DMS79 treated with DMSO at 0.1 percent for 48 hours (cell line): ENCODE measurements around the gene FAM9A.
"Not testable (repeated sequence)": the region's sequence is repeated elsewhere in the genome, so short reads cannot be mapped to it uniquely, and the experiment has no call there.

Experiments
- DNase-seq: peaks from one replicate; lab custom pipeline; 2025; lab: John Stamatoyannopoulos, UW

Gene FAM9A

DNA sequence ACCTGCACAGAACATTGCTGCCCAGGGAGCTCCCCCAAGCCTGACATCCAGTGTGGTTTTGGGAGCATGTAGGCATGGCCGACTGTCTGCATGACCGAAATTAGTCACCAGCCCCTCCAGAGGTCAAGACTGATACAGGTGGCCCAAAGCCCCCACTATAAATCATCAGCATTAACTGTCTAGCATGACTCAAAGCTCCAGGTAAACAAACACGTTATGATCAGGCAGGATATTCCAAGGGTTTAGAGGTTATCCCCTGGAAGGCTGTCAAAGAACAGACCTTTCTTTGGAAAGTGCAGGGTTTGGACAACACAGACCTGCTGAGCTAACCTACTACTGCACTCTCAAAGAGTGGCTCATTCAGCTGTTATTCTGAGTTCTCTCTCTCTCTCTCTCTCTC, 2.1 kb upstream of the FAM9A start:
- DNase-seq = no peak

- DNase-seq = not testable (repeated sequence)
These were observed 832 bp downstream of the FAM9A start for GRCh38 chrX:8800351-8800750.

DNA sequence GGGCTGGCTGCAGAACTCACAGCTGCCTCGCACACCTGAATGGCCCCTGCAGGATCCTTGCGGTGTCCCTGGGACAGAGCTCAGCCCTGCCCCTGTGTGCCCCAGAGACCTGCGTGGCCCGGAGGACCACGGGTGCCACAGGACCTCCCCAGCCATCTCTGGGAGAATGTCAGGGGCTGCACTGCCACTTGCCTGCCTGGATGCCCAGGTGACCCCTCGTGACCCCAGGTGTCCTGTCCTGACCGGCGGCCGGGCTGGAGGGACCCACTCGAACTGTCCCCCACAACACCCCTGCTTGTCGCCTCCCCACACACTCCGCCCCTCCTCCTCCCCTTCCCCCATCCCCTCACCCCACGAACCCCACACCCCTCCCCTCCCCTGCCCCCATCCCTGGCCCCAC, 1.9 kb downstream of the FAM9A start:
- not testable (repeated sequence) for DNase-seq

DNA sequence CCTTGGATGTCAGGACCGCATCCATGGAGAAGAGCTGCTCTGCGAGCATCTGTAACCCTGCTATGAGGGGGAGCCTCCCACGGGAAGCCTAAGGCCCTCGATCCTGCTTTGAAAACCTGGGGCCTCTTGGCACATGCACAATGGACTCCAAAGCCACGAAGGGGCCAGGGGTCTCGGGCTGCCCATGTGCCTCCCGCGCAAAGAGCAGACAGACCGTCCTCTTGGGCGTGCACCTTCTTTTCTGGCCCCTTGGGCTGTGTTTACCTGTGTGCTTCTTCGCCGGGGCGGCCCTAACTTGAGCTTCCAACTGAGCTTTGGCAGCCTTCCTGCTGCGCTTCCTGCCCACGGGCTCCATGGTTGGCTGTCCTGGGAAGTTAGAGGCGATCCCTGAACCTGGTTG, 2.5 kb downstream of the FAM9A start:
- DNase-seq = not testable (repeated sequence)

- not testable (repeated sequence) for DNase-seq
These were observed 14.1 kb downstream of the FAM9A start for GRCh38 chrX:8787119-8787518.

- no peak for DNase-seq
These were observed 17.0 kb downstream of the FAM9A start for GRCh38 chrX:8784162-8784561.

DNA sequence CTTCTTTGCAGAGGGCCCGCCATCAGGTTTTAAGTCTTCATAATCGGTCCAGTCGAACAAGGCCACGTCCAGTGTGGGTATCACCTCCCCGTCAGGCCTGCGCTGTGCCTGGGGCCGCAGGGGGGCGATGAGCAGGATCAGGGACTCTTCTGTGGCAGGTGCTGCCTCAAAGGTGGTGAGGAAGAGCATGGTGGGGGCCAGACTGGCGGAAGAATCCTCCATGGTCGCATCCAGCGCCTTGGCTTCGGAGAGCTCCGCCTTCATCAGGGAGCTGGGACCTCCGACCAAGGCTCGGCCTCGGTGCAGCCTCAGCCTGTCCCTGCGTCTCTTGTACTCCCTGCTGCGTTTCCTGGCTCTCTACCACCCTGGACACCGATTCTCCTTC, 17.5 kb downstream of the FAM9A start:
- DNase-seq = no peak

DNA sequence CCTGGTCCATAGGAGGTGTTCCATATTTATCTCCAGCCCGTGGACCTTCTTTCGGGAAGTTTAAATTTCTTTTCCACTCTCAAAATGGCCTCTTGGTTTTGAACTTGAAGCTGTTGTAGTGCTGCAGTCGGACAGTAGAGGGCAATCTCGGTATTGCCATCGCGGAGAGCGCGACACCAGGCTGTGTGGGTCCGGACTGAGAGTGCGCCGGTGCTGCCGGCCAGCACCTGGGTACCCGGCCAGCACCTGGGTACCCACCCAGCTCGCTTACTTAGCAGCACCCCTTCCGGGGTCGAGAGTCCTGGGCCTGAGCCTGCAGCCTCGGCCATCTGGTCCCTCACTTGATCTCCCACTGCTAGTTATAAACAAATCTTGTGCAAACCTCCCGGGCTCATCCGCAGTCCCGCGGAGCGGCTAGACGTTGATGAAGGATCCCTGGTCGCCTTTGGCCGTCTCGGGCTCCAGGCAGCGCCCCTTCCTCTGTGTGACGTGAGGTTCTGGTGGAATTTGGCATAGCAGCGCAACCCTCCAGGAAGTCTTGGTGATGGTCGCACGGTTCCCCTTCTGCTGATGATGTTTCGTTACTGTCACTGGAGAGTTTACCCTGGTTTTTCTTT, 18.0 kb downstream of the FAM9A start:
- DNase-seq = no peak

GRCh38 chrX:8782595-8782994, 18.6 kb downstream of the FAM9A start:
- DNase-seq = no peak

GRCh38 chrX:8781921-8782320, 19.3 kb downstream of the FAM9A start:
- not testable (repeated sequence) for DNase-seq

DNA sequence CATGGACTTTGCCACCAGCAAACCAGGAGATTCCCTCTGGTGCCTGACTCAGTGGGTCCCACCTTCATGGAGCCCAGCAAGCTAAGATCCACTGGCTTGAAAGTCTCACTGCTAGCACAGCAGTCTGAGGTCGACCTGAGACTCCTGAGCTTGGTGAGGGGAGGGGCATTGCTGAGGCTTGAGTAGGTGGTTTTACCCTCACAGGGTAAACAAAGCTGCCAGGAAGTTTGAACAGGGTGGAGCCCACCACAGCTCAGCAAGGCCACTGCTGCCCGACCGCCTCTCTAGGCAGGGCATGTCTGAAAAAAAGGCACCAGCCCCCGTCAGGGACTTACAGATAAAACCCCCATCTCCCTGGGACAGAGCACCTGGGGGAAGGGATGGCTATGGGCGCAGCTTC, 28.1 kb downstream of the FAM9A start:
- no peak for DNase-seq

- no peak for DNase-seq
These were observed 41.2 kb downstream of the FAM9A start for GRCh38 chrX:8760021-8760420.

DNA sequence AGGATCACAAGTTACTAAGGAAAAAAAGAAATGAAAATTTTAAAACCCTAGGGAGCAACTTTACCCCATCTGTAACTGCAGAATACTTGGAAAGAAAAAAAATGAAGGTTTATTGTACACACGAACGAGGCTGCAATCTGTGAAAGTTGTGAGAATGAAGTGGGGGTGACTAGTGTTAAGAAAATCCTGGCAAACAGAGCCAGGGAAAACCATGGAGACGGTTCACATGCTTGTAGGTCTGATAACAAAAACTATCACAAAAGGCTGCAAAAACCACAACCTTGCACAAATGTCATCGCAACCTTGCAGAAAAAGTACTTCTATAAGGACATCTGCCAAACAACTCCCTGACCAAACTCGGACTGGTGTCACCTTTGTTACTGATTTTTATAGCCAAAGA, 42.5 kb downstream of the FAM9A start:
- not testable (repeated sequence) for DNase-seq

DNA sequence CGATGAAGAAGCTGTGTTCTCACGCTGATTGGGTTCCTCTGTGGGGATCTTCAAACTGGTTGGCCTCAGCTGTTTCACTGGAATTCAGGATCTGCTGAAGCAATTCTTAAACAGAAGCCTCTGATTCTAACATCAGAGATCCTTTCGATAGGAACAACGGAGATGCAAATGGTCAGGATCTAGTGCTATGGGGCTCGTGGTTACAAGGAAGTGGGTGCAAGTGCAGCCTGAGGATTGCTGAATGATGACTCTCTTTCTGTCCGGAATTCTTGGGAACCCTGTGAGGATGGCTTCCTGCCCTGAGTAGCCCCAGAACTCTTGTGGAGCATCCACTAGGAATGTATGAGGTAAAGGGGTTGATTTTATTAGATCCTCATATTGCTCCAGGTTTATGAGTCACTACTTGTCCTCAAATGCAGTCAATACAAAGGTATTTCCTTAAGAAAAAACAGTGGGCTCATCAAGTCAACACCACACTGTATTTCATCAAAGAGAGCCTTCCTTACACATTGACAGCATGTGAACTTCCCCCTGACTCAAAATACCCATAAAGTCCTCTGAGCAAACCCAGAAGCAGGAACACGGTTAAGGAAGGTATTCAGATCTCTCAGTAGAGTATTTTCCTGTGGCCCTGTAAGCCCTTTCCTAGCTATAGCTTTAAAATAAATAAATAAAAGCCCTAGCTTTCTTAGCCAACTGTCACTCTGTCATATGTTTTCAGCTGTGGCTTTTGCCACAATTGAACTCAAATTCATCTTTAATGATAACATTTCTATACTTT, 43.4 kb downstream of the FAM9A start:
- not testable (repeated sequence) for DNase-seq

DNA sequence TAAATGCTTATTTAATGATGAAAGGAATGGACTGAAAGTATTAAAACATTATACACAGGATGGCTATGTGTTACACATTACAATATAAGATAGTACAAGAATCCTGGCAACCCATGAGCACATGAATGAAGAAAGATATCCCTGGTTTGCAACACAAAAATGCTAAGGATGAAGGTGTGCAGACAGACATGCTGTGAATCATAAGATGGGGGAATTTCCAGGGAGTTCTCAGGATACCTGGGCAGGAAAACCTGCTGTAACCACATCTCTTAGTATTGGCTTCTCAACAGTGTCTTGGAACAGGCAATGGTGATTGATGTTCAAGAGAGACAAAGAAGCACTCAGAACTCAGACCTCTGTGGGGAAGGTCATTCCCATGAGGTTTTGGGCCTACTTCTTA, 45.4 kb downstream of the FAM9A start:
- no peak for DNase-seq

GRCh38 chrX:8755116-8755515, 46.1 kb downstream of the FAM9A start:
- DNase-seq = no peak

- no peak for DNase-seq
These were observed 51.5 kb downstream of the FAM9A start for GRCh38 chrX:8749697-8750096.

- no peak for DNase-seq
These were observed 52.3 kb downstream of the FAM9A start for GRCh38 chrX:8748855-8749254.

DNA sequence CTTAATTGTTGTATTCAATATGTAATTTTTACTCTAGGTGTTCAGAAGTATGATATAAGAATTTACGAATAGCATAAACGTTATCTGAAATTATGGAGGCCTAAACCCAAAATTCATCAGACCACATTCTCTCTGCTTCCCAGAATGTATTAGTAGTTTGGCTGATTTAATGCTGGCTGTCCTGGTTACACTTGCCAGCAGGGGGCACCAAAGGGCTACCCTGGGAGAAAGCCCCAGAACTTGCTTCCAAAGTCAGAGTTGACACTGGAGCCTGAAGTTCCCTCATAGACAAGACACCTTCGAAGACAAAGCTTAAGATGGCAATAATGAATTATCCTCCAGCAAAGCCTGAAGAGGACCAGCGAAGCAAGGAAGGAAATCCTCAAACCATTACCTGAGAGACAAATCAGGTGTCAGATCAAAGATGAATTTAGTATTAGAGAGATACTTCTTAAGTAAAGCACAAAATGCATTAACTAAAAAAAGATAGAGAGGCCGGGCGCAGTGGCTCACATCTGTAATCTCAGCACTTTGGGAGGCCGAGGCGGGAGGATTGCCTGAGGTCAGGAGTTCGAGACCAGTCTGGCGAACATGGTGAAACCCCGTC, 58.0 kb downstream of the FAM9A start:
- no peak for DNase-seq

DNA sequence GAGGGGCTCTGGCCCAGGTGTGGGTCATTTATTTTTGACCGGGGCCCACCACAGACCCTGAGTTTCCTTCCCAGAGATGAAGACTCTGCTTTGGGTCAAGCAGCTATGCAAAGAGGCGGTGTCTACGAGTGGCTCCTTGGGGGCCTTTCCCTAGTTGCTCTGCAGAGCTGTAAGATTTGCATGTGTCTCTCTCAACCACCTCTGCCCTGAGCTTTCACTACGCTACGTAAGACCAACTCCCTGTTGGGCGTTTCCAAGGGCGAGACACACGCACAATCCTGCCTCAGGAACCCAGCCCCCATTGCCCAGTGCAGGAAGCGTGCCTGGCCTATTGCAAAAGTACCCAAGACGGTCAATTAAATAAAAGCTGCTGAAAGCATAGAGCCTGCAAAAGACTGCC, 59.2 kb downstream of the FAM9A start:
- DNase-seq = no peak
